WTC11 (cell line): ENCODE measurements around the gene MICAL1. TPM values are rescaled to one million over a fixed set of nuclear protein-coding genes. Genes with fewer than 3 reads are reported as not detected.

Experiments used
- ATAC-seq: fragments of 200-7000 bp; cut with Tn5 transposase; 2 replicates; pipeline ENCODE4 v1.10.0; 2021; ENCODE audit warnings: mild to moderate bottlenecking, moderate library complexity
- CTCF ChIA-PET: fragments of 300-600 bp; sonication (Branson Sonifier 250); formaldehyde crosslinking; loops from one replicate; lab custom pipeline; 2021; ENCODE audit warnings: antibody characterized with exemption; lab: Charles Lee
- POLR2A ChIA-PET: fragments of 350-600 bp; sonication (Branson Sonifier 250); formaldehyde crosslinking; loops from one replicate; lab custom pipeline; 2021; ENCODE audit warnings: antibody characterized with exemption; lab: Charles Lee
- DNase-seq: peaks from one replicate; pipeline ENCODE4 v3.0.0; 2021; ENCODE audit warnings: low spot score
- H3K27ac Mint-ChIP-seq: 2 replicates; pipeline ENCODE4 v1.8.0; 2021; ENCODE audit warnings: mixed read lengths
- H3K27me3 Mint-ChIP-seq: 2 replicates; pipeline ENCODE4 v1.8.0; 2021; ENCODE audit warnings: low read depth, mild to moderate bottlenecking, moderate library complexity, mixed read lengths
- H3K36me3 Mint-ChIP-seq: 2 replicates; pipeline ENCODE4 v1.8.0; 2021; ENCODE audit warnings: mixed read lengths
- H3K4me1 Mint-ChIP-seq: 2 replicates; pipeline ENCODE4 v1.8.0; 2022; ENCODE audit warnings: mixed read lengths
- H3K4me3 Mint-ChIP-seq: 2 replicates; pipeline ENCODE4 v1.8.0; 2021; ENCODE audit warnings: mild to moderate bottlenecking, moderate library complexity, mixed read lengths
- H3K9me3 Mint-ChIP-seq: 2 replicates; pipeline ENCODE4 v1.8.0; 2021; ENCODE audit warnings: mixed read lengths
- CREM ChIP-seq: sonication (generic); formaldehyde crosslinking; IDR thresholded peaks from 2 replicates; pipeline ENCODE4 v1.8.1; 2022; ENCODE audit warnings: mild to moderate bottlenecking, missing genetic modification reagents, moderate library complexity
- EMX1 ChIP-seq: fragments of 250-450 bp; sonication (Bioruptor Pico); IDR thresholded peaks from 2 replicates; pipeline ENCODE4 v1.8.0; 2021; ENCODE audit warnings: mild to moderate bottlenecking
- FOXJ3 ChIP-seq: sonication (generic); formaldehyde crosslinking; IDR thresholded peaks from 2 replicates; pipeline ENCODE4 v1.9.0; 2021; ENCODE audit warnings: missing genetic modification reagents, mild to moderate bottlenecking, borderline replicate concordance
- FOXK1 ChIP-seq: sonication (generic); formaldehyde crosslinking; IDR thresholded peaks from 2 replicates; pipeline ENCODE4 v1.8.0; 2022; ENCODE audit warnings: mild to moderate bottlenecking, moderate library complexity, missing genetic modification reagents
- KAT7 ChIP-seq: sonication (generic); formaldehyde crosslinking; IDR thresholded peaks from 2 replicates; pipeline ENCODE4 v1.8.1; 2023; ENCODE audit warnings: missing genetic modification reagents, mild to moderate bottlenecking, borderline replicate concordance
- MYBL2 ChIP-seq: sonication (generic); formaldehyde crosslinking; IDR thresholded peaks from 2 replicates; pipeline ENCODE4 v1.8.1; 2023; ENCODE audit warnings: mild to moderate bottlenecking, moderate library complexity, missing genetic modification reagents
- SP1 ChIP-seq: sonication (generic); formaldehyde crosslinking; conservative IDR thresholded peaks from 2 replicates; pipeline ENCODE4 v1.8.1; 2022; ENCODE audit warnings: missing genetic modification reagents
- ZNF263 ChIP-seq: sonication (generic); formaldehyde crosslinking; IDR thresholded peaks from 2 replicates; pipeline ENCODE4 v1.8.1; 2022; ENCODE audit warnings: low read depth, mild to moderate bottlenecking, moderate library complexity, missing genetic modification reagents
- ZNF423 ChIP-seq: fragments of 250-450 bp; sonication (Bioruptor Pico); IDR thresholded peaks from 2 replicates; pipeline ENCODE4 v2.1.2; 2022; ENCODE audit warnings: mild to moderate bottlenecking, moderate library complexity
- total RNA-seq: library from RNA; stranded (reverse); gene quantifications from 3 replicates; pipeline ENCODE4 v1.2.3, GENCODE V29; 2021
- TF ChIP-seq, protein P1 (sequence below): sonication (generic); formaldehyde crosslinking; IDR thresholded peaks from 2 replicates; pipeline ENCODE4 v1.8.1; 2022; ENCODE audit warnings: low read depth, missing genetic modification reagents, borderline replicate concordance
- TF ChIP-seq, protein P2 (sequence below): sonication (generic); formaldehyde crosslinking; IDR thresholded peaks from 2 replicates; pipeline ENCODE4 v1.8.1; 2022; ENCODE audit warnings: low read depth, mild to moderate bottlenecking, moderate library complexity, missing genetic modification reagents, borderline replicate concordance
- TF ChIP-seq, protein P3 (sequence below): sonication (generic); formaldehyde crosslinking; IDR thresholded peaks from 2 replicates; pipeline ENCODE4 v1.8.0; 2023; ENCODE audit warnings: missing genetic modification reagents, mild to moderate bottlenecking, borderline replicate concordance
- TF ChIP-seq, protein P4 (sequence below): sonication (generic); formaldehyde crosslinking; conservative IDR thresholded peaks from 2 replicates; pipeline ENCODE4 v1.8.1; 2023; ENCODE audit warnings: mild to moderate bottlenecking, low read depth, missing genetic modification reagents, moderate library complexity
- TF ChIP-seq, protein P5 (sequence below): fragments of 250-450 bp; sonication (Bioruptor Pico); IDR thresholded peaks from 2 replicates; pipeline ENCODE4 v1.9.0; 2021; ENCODE audit warnings: mild to moderate bottlenecking
- TF ChIP-seq, protein P6 (sequence below): sonication (generic); formaldehyde crosslinking; IDR thresholded peaks from 2 replicates; pipeline ENCODE4 v1.8.1; 2023; ENCODE audit warnings: mild to moderate bottlenecking, missing genetic modification reagents, borderline replicate concordance

Gene MICAL1
- total RNA-seq, 1 experiment from 2014 or later, result 57.4 TPM

DNA sequence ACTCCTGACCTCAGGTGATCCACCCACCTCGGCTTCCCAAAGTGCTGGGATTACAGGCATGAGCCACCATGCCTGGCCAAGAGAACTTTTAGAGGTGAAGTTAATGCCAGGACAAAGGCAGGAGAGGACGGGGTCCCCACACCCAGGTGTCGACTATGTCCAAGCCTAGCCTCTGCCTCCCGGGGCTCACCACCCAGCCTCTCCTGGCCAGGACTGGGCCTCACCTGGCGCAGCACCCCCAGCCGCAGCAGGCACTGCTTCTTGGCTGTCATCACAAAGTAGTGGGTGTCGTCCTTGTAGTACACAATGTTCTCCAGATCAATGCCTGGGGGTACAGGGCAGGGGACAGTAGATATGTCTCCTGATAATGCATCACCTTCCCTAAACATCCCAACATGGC, 4.2 kb downstream of the MICAL1 start:
- TF ChIP-seq ZNF423, result no peak
- TF ChIP-seq FOXK1 (CRISPR knock-in tag), result no peak
- TF ChIP-seq, protein P1, sequence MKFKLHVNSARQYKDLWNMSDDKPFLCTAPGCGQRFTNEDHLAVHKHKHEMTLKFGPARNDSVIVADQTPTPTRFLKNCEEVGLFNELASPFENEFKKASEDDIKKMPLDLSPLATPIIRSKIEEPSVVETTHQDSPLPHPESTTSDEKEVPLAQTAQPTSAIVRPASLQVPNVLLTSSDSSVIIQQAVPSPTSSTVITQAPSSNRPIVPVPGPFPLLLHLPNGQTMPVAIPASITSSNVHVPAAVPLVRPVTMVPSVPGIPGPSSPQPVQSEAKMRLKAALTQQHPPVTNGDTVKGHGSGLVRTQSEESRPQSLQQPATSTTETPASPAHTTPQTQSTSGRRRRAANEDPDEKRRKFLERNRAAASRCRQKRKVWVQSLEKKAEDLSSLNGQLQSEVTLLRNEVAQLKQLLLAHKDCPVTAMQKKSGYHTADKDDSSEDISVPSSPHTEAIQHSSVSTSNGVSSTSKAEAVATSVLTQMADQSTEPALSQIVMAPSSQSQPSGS, result no peak
- TF ChIP-seq, protein P2, sequence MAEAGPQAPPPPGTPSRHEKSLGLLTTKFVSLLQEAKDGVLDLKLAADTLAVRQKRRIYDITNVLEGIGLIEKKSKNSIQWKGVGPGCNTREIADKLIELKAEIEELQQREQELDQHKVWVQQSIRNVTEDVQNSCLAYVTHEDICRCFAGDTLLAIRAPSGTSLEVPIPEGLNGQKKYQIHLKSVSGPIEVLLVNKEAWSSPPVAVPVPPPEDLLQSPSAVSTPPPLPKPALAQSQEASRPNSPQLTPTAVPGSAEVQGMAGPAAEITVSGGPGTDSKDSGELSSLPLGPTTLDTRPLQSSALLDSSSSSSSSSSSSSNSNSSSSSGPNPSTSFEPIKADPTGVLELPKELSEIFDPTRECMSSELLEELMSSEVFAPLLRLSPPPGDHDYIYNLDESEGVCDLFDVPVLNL (CRISPR knock-in tag), result no peak
- no peak for TF ChIP-seq ZNF263 (CRISPR knock-in tag)
- no peak for TF ChIP-seq SP1 (CRISPR knock-in tag)
- no peak for TF ChIP-seq FOXJ3
- no peak for TF ChIP-seq KAT7 (CRISPR knock-in tag)
- TF ChIP-seq, protein P3, sequence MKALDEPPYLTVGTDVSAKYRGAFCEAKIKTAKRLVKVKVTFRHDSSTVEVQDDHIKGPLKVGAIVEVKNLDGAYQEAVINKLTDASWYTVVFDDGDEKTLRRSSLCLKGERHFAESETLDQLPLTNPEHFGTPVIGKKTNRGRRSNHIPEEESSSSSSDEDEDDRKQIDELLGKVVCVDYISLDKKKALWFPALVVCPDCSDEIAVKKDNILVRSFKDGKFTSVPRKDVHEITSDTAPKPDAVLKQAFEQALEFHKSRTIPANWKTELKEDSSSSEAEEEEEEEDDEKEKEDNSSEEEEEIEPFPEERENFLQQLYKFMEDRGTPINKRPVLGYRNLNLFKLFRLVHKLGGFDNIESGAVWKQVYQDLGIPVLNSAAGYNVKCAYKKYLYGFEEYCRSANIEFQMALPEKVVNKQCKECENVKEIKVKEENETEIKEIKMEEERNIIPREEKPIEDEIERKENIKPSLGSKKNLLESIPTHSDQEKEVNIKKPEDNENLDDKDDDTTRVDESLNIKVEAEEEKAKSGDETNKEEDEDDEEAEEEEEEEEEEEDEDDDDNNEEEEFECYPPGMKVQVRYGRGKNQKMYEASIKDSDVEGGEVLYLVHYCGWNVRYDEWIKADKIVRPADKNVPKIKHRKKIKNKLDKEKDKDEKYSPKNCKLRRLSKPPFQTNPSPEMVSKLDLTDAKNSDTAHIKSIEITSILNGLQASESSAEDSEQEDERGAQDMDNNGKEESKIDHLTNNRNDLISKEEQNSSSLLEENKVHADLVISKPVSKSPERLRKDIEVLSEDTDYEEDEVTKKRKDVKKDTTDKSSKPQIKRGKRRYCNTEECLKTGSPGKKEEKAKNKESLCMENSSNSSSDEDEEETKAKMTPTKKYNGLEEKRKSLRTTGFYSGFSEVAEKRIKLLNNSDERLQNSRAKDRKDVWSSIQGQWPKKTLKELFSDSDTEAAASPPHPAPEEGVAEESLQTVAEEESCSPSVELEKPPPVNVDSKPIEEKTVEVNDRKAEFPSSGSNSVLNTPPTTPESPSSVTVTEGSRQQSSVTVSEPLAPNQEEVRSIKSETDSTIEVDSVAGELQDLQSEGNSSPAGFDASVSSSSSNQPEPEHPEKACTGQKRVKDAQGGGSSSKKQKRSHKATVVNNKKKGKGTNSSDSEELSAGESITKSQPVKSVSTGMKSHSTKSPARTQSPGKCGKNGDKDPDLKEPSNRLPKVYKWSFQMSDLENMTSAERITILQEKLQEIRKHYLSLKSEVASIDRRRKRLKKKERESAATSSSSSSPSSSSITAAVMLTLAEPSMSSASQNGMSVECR, result no peak
- TF ChIP-seq, protein P4, sequence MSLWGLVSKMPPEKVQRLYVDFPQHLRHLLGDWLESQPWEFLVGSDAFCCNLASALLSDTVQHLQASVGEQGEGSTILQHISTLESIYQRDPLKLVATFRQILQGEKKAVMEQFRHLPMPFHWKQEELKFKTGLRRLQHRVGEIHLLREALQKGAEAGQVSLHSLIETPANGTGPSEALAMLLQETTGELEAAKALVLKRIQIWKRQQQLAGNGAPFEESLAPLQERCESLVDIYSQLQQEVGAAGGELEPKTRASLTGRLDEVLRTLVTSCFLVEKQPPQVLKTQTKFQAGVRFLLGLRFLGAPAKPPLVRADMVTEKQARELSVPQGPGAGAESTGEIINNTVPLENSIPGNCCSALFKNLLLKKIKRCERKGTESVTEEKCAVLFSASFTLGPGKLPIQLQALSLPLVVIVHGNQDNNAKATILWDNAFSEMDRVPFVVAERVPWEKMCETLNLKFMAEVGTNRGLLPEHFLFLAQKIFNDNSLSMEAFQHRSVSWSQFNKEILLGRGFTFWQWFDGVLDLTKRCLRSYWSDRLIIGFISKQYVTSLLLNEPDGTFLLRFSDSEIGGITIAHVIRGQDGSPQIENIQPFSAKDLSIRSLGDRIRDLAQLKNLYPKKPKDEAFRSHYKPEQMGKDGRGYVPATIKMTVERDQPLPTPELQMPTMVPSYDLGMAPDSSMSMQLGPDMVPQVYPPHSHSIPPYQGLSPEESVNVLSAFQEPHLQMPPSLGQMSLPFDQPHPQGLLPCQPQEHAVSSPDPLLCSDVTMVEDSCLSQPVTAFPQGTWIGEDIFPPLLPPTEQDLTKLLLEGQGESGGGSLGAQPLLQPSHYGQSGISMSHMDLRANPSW (CRISPR knock-in tag), result no peak
- no peak for TF ChIP-seq CREM (CRISPR knock-in tag)
- no peak for TF ChIP-seq EMX1 (CRISPR knock-in tag)
- TF ChIP-seq, protein P5, sequence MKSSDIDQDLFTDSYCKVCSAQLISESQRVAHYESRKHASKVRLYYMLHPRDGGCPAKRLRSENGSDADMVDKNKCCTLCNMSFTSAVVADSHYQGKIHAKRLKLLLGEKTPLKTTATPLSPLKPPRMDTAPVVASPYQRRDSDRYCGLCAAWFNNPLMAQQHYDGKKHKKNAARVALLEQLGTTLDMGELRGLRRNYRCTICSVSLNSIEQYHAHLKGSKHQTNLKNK (CRISPR knock-in tag), result no peak
- no peak for TF ChIP-seq MYBL2 (CRISPR knock-in tag)
- TF ChIP-seq, protein P6, sequence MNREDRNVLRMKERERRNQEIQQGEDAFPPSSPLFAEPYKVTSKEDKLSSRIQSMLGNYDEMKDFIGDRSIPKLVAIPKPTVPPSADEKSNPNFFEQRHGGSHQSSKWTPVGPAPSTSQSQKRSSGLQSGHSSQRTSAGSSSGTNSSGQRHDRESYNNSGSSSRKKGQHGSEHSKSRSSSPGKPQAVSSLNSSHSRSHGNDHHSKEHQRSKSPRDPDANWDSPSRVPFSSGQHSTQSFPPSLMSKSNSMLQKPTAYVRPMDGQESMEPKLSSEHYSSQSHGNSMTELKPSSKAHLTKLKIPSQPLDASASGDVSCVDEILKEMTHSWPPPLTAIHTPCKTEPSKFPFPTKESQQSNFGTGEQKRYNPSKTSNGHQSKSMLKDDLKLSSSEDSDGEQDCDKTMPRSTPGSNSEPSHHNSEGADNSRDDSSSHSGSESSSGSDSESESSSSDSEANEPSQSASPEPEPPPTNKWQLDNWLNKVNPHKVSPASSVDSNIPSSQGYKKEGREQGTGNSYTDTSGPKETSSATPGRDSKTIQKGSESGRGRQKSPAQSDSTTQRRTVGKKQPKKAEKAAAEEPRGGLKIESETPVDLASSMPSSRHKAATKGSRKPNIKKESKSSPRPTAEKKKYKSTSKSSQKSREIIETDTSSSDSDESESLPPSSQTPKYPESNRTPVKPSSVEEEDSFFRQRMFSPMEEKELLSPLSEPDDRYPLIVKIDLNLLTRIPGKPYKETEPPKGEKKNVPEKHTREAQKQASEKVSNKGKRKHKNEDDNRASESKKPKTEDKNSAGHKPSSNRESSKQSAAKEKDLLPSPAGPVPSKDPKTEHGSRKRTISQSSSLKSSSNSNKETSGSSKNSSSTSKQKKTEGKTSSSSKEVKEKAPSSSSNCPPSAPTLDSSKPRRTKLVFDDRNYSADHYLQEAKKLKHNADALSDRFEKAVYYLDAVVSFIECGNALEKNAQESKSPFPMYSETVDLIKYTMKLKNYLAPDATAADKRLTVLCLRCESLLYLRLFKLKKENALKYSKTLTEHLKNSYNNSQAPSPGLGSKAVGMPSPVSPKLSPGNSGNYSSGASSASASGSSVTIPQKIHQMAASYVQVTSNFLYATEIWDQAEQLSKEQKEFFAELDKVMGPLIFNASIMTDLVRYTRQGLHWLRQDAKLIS (CRISPR knock-in tag), result no peak
- H3K9me3 Mint-ChIP-seq, result no peaks in the 10 kb centered on the region
- peaks cover 13% of the 10 kb centered on the region for H3K36me3 Mint-ChIP-seq
- DNase-seq (no peak), ATAC-seq (no peak)
- no peak overlapping the region for H3K27ac Mint-ChIP-seq
- ChIA-PET POLR2A (no interaction called here), CTCF (interaction anchor here (0.6 kb wide), 1 partner anchor 9 kb away, joined by 3 read pairs; no protein-coding TSS in a partner anchor)
- H3K27me3 Mint-ChIP-seq, result no peaks in the 10 kb centered on the region; the same call in 1 of the 2 replicates
- H3K4me3 Mint-ChIP-seq, result no peak overlapping the region
- H3K4me1 Mint-ChIP-seq, result peaks cover 20% of the 10 kb centered on the region
